ENCODE results near the gene SORT1. TPM values are rescaled to one million over a fixed set of nuclear protein-coding genes. Genes with fewer than 3 reads are reported as not detected.

Gene SORT1
- total RNA-seq, 1 experiment from 2014 or later: 13.3 TPM

DNA sequence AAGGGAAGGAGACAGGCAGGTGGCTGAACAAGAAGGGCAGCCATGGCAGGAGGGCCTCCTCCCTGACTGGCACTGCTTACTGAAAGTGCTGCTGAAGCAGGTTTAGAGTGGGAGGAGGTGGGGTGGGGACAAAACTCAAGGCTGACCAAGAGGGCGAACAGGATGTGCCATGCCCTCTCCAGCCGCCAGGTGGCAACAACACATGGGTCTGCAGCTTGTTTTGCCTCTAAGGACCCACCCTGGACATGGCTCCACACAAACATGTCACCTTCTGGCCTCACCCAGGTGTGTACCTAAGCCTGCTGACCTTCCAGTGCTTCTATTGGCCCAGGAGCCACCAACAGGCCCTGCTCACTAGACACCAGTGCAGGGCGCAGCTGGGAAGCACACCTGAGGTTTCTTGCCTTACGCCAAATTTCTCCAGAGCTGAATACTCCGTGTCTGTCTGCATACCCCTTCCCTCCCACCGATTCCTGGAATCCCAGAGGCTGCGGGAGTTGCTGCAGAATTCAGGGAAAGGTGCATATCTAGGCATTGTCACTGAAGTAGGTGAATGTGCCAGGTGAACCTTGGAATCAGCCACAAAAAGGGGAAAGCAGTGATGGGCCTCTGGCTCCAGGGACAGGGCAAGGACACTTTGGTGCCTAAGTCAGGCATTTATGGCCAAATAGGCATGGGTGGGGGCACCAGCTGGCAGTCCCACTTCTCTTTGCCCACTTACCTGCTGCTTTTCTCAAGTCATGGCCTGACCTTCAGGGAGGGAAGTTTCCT lies 120.1 kb downstream of the SORT1 start:
- no peaks in the 10 kb centered on the region for H3K27me3 Mint-ChIP-seq (ENCODE audit: insufficient read depth, unreplicated experiment)
- peak overlapping the region; percentile 16 for H3K27ac Mint-ChIP-seq (ENCODE audit: low read depth, unreplicated experiment)
- H3K9me3 Mint-ChIP-seq (ENCODE audit: unreplicated experiment): no peaks in the 10 kb centered on the region
- H3K4me3 Mint-ChIP-seq (ENCODE audit: unreplicated experiment): no peak overlapping the region
- POLR2A ChIA-PET: interaction anchor here (0.6 to 4.2 kb wide), 10 partner anchors 15 to 148 kb away, joined by 3 to 35 read pairs (median 4); partner anchors contain the start of genes PSMA5, SARS1 and SORT1
- H3K4me1 Mint-ChIP-seq (ENCODE audit: insufficient read depth, unreplicated experiment): peaks cover 48% of the 10 kb centered on the region
- H3K36me3 Mint-ChIP-seq (ENCODE audit: insufficient read depth, unreplicated experiment): peaks cover 6% of the 10 kb centered on the region
- CTCF ChIA-PET: interaction anchor here (0.6 to 5.7 kb wide), 31 partner anchors 9 to 255 kb away, joined by 3 to 102 read pairs (median 4); partner anchors contain the start of gene SORT1
- no TSS peak for BruUV-seq (replicated peaks)
- peak; percentile 92 for TF ChIP-seq CTCF (IDR thresholded peaks at IDR 0.05; ENCODE audit: unreplicated experiment)
- intact Hi-C loops (cut with micrococcal nuclease): loop anchor here (1.0 to 5.0 kb wide), 2 partner anchors 122 to 255 kb away; no protein-coding TSS in a partner anchor
- DNase-seq (ENCODE audit: unreplicated experiment): peak; percentile 70

DNA sequence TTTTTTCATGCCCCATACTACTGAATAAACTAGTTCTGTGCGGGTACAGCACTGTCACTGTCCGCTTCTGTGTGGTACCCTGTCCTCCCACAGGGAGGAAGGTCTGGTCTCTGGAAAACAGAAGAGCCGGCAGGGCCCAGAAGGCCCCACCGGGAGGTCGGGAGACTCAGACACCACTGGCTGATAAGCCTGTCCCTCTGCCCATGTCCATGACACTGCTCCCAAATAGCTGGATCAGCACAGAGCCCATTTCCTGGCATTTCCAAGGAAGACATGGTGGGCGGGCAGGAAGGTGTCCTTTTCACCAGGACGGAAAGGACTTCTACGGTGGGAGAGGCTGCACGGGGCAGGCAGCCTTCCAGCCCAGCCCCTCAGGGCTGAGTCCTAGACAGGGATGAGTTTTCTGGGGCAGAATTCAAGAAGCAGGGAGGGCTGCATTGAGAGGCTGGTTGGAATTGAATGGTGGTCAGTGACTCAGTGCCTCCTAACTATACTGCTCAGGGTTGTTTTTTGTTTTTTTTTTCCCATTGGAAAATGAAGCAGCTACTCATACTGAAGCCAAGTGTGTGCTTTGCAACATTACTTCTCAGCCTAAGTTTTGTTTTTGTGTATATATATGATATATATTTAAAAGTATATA lies 121.9 kb downstream of the SORT1 start:
- no peaks in the 10 kb centered on the region for H3K9me3 Mint-ChIP-seq (ENCODE audit: unreplicated experiment)
- peak overlapping the region; percentile 72 for H3K4me3 Mint-ChIP-seq (ENCODE audit: unreplicated experiment)
- peak overlapping the region; percentile 79 for H3K27ac Mint-ChIP-seq (ENCODE audit: low read depth, unreplicated experiment)
- intact Hi-C loops (cut with micrococcal nuclease): loop anchor here (5.0 kb wide), 1 partner anchor 256 kb away; no protein-coding TSS in a partner anchor
- DNase-seq (ENCODE audit: unreplicated experiment): no peak
- peaks cover 30% of the 10 kb centered on the region for H3K4me1 Mint-ChIP-seq (ENCODE audit: insufficient read depth, unreplicated experiment)
- ChIA-PET CTCF (interaction anchor here (0.7 to 5.7 kb wide), 18 partner anchors 12 to 257 kb away, joined by 3 to 102 read pairs (median 6); partner anchors contain the start of genes CYB561D1 and SORT1), POLR2A (interaction anchor here (0.5 to 4.2 kb wide), 9 partner anchors 68 to 238 kb away, joined by 3 to 35 read pairs (median 5); partner anchors contain the start of genes PSMA5 and SORT1)
- no peak for TF ChIP-seq CTCF (IDR thresholded peaks at IDR 0.05; ENCODE audit: unreplicated experiment)
- H3K36me3 Mint-ChIP-seq (ENCODE audit: insufficient read depth, unreplicated experiment): peaks cover 6% of the 10 kb centered on the region
- BruUV-seq (replicated peaks): no TSS peak
- no peaks in the 10 kb centered on the region for H3K27me3 Mint-ChIP-seq (ENCODE audit: insufficient read depth, unreplicated experiment)

GRCh38 chr1:109274533-109275476 lies 122.9 kb downstream of the SORT1 start:
- ChIA-PET POLR2A (interaction anchor here (0.6 to 2.4 kb wide), 7 partner anchors 12 to 124 kb away, joined by 3 to 11 read pairs (median 4); no protein-coding TSS in a partner anchor), CTCF (interaction anchor here (5.3 to 5.7 kb wide), 2 partner anchors 11 to 123 kb away, joined by 43 to 102 read pairs; partner anchors contain the start of gene SORT1)
- H3K9me3 Mint-ChIP-seq (ENCODE audit: unreplicated experiment): no peaks in the 10 kb centered on the region
- peaks cover 29% of the 10 kb centered on the region for H3K4me1 Mint-ChIP-seq (ENCODE audit: insufficient read depth, unreplicated experiment)
- H3K4me3 Mint-ChIP-seq (ENCODE audit: unreplicated experiment): peak overlapping the region; percentile 72
- intact Hi-C loops (cut with micrococcal nuclease): loop anchor here (1.0 to 5.0 kb wide), 2 partner anchors 12 to 257 kb away; no protein-coding TSS in a partner anchor
- H3K27ac Mint-ChIP-seq (ENCODE audit: low read depth, unreplicated experiment): peak overlapping the region; percentile 79
- peaks cover 6% of the 10 kb centered on the region for H3K36me3 Mint-ChIP-seq (ENCODE audit: insufficient read depth, unreplicated experiment)
- no peak for TF ChIP-seq CTCF (IDR thresholded peaks at IDR 0.05; ENCODE audit: unreplicated experiment)
- DNase-seq (ENCODE audit: unreplicated experiment): peak; percentile 94
- no TSS peak for BruUV-seq (replicated peaks)
- no peaks in the 10 kb centered on the region for H3K27me3 Mint-ChIP-seq (ENCODE audit: insufficient read depth, unreplicated experiment)
